ENCODE measurements around the gene CRIP3. TPM values are rescaled to one million over a fixed set of nuclear protein-coding genes. Genes with fewer than 3 reads are reported as not detected.

Gene CRIP3
- total and polyA plus RNA-seq, 10 of the 15 experiments (the other 5 are each of a cell fraction or from before 2014, with no cell fraction given), result 1.5 to 9.2 (median 2.2) TPM

DNA sequence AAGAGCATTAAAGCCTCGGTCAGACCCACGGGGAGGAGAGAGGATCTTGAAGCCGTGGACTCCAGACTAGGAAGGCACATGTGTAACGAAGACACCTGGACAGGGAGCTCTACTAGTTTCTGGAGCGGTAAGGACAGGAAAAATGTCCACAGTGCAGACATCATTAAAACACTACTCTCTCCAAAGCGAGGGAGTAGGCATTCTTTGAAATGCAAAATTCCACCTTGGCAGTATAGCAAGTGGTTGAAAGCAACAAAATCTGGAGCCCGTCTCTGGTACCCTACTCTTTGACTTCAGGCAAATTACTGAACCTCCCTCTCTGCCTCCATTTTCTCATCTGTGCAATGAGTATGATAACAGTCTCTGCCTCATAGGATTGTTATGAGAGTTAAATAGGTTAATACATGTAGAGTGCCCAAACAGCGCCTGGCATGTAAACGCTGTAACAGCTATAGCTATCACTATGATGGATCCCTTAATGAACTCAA lies 408 bp upstream of the CRIP3 start:
- TF ChIP-seq CBX5 (IDR thresholded peaks at IDR 0.05; ENCODE audit: low read depth), result no peak
- no peak for TF ChIP-seq POU2F2 (IDR thresholded peaks at IDR 0.05; ENCODE audit: borderline replicate concordance, low read depth, low read length)
- TF ChIP-seq, protein P1, sequence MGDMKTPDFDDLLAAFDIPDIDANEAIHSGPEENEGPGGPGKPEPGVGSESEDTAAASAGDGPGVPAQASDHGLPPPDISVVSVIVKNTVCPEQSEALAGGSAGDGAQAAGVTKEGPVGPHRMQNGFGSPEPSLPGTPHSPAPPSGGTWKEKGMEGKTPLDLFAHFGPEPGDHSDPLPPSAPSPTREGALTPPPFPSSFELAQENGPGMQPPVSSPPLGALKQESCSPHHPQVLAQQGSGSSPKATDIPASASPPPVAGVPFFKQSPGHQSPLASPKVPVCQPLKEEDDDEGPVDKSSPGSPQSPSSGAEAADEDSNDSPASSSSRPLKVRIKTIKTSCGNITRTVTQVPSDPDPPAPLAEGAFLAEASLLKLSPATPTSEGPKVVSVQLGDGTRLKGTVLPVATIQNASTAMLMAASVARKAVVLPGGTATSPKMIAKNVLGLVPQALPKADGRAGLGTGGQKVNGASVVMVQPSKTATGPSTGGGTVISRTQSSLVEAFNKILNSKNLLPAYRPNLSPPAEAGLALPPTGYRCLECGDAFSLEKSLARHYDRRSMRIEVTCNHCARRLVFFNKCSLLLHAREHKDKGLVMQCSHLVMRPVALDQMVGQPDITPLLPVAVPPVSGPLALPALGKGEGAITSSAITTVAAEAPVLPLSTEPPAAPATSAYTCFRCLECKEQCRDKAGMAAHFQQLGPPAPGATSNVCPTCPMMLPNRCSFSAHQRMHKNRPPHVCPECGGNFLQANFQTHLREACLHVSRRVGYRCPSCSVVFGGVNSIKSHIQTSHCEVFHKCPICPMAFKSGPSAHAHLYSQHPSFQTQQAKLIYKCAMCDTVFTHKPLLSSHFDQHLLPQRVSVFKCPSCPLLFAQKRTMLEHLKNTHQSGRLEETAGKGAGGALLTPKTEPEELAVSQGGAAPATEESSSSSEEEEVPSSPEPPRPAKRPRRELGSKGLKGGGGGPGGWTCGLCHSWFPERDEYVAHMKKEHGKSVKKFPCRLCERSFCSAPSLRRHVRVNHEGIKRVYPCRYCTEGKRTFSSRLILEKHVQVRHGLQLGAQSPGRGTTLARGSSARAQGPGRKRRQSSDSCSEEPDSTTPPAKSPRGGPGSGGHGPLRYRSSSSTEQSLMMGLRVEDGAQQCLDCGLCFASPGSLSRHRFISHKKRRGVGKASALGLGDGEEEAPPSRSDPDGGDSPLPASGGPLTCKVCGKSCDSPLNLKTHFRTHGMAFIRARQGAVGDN (IDR thresholded peaks at IDR 0.05), result 0 out of 2 replicates have a peak, but pooled peaks have one; percentile 18
- TF ChIP-seq, protein P2, sequence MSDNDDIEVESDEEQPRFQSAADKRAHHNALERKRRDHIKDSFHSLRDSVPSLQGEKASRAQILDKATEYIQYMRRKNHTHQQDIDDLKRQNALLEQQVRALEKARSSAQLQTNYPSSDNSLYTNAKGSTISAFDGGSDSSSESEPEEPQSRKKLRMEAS (IDR thresholded peaks at IDR 0.05; ENCODE audit: low read depth, low read length), result no peak
- TF ChIP-seq NR2C1 (IDR thresholded peaks at IDR 0.05), result no peak
- TF ChIP-seq, protein P3, sequence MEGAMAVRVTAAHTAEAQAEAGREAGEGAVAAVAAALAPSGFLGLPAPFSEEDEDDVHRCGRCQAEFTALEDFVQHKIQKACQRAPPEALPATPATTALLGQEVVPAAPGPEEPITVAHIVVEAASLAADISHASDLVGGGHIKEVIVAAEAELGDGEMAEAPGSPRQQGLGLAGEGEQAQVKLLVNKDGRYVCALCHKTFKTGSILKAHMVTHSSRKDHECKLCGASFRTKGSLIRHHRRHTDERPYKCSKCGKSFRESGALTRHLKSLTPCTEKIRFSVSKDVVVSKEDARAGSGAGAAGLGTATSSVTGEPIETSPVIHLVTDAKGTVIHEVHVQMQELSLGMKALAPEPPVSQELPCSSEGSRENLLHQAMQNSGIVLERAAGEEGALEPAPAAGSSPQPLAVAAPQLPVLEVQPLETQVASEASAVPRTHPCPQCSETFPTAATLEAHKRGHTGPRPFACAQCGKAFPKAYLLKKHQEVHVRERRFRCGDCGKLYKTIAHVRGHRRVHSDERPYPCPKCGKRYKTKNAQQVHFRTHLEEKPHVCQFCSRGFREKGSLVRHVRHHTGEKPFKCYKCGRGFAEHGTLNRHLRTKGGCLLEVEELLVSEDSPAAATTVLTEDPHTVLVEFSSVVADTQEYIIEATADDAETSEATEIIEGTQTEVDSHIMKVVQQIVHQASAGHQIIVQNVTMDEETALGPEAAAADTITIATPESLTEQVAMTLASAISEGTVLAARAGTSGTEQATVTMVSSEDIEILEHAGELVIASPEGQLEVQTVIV (IDR thresholded peaks at IDR 0.05; ENCODE audit: borderline replicate concordance, partially characterized antibody), result no peak
- TF ChIP-seq ETV6 (conservative IDR thresholded peaks at IDR 0.05 in 1 of 2, IDR thresholded peaks at IDR 0.05 in 1 of 2; ENCODE audit: borderline replicate concordance in 1 of 2, low read depth in 1 of 2), result no peak
- TF ChIP-seq STAT1 (conservative IDR thresholded peaks at IDR 0.05), result no peak
- ATAC-seq, result no peak
- Histone ChIP-seq H4K20me1 (ENCODE audit: control insufficient read depth, insufficient read depth) (no peaks in the 10 kb centered on the region), H3K36me3 (ENCODE audit: control insufficient read depth in 2 of 2, insufficient read depth in 2 of 2, low read length in 1 of 2) (no peaks in the 10 kb centered on the region), H3K27ac (ENCODE audit: control insufficient read depth, insufficient read depth) (no peak overlapping the region), H2AFZ (ENCODE audit: control insufficient read depth, low read depth, low read length) (peak overlapping the region; percentile 29), H3K9ac (ENCODE audit: control insufficient read depth, insufficient read depth, low read length) (no peak overlapping the region), H3K27me3 (replicated peaks in 1 of 2; ENCODE audit: control insufficient read depth in 2 of 2, insufficient read depth in 2 of 2, low read length in 1 of 2) (no peaks in the 10 kb centered on the region), H3K4me2 (ENCODE audit: control insufficient read depth, insufficient read depth) (peak overlapping the region; percentile 75), H3K9me3 (replicated peaks; ENCODE audit: control insufficient read depth, insufficient read depth, low read length) (no peaks in the 10 kb centered on the region), H3K4me1 (ENCODE audit: control insufficient read depth, insufficient read depth, low read length) (peaks cover 13% of the 10 kb centered on the region), H3K79me2 (ENCODE audit: control insufficient read depth, insufficient read depth, low read length) (no peaks in the 10 kb centered on the region), H3K4me3 (peak overlapping the region; percentile 57; the same call in 1 of the 2 replicates)
- CTCF ChIA-PET, result interaction anchor here (0.7 to 3.9 kb wide), 34 partner anchors 8 to 202 kb away, joined by 3 to 37 read pairs (median 6); partner anchors contain the start of gene ABCC10
- intact Hi-C loops (cut with micrococcal nuclease; ENCODE audit: unreplicated experiment) (loop anchor here (1.0 kb wide), 1 partner anchor 30 kb away; no protein-coding TSS in a partner anchor), in situ Hi-C loops (cut with MboI) (no loop called here)
- SMC1A ChIA-PET (ENCODE audit: uncharacterized antibody, unreplicated experiment), result interaction anchor here (1.0 to 3.8 kb wide), 19 partner anchors 8 to 89 kb away, joined by 3 to 70 read pairs (median 8); no protein-coding TSS in a partner anchor
- no peak for FAIRE-seq
- WGBS (ENCODE audit: insufficient coverage, insufficient replicate concordance, low lambda C conversion rate, missing lambda C conversion rate), result 40% methylated on average over 9 of the region's 9 CpGs
- RAD21 ChIA-PET (ENCODE audit: unreplicated experiment), result interaction anchor here (1.0 to 3.7 kb wide), 18 partner anchors 9 to 147 kb away, joined by 3 to 48 read pairs (median 7); partner anchors contain the start of gene ZNF318
- POLR2A ChIA-PET, result interaction anchor here (0.5 to 1.7 kb wide), 6 partner anchors 16 to 248 kb away, joined by 3 to 16 read pairs (median 4); no protein-coding TSS in a partner anchor
- no TSS peak for BruUV-seq (replicated peaks)
- no peak for DNase-seq (ENCODE audit: low read depth, low spot score)
